Activated T-cell treated with anti-CD3 and anti-CD28 coated beads for 4 hours (primary cell): Measurements from ENCODE around the gene PLPP3.

Experiments used
- DNase-seq: peaks from one replicate; pipeline ENCODE4 v3.0.0-alpha.2; 2020

The PLPP3 gene

GRCh38 chr1:56493826-56494225 is 85.5 kb downstream of the PLPP3 start:
- DNase-seq, result no peak

- DNase-seq, result no peak
Observed at GRCh38 chr1:56491441-56491840, 87.9 kb downstream of the PLPP3 start.

- no peak for DNase-seq
Observed at GRCh38 chr1:56490619-56491018, 88.7 kb downstream of the PLPP3 start.

GRCh38 chr1:56489695-56490094 is 89.7 kb downstream of the PLPP3 start:
- no peak for DNase-seq

GRCh38 chr1:56484695-56485094 is 94.7 kb downstream of the PLPP3 start:
- no peak for DNase-seq

GRCh38 chr1:56483104-56483503 is 96.3 kb downstream of the PLPP3 start:
- DNase-seq, result no peak

- no peak for DNase-seq
Observed at GRCh38 chr1:56482486-56482885, 96.9 kb downstream of the PLPP3 start.

- no peak for DNase-seq
Observed at GRCh38 chr1:56481140-56481694, 98.1 kb downstream of the PLPP3 start.

GRCh38 chr1:56478734-56479133 is 100.6 kb downstream of the PLPP3 start:
- DNase-seq, result no peak

GRCh38 chr1:56477164-56478111 is 101.9 kb downstream of the PLPP3 start:
- no peak for DNase-seq

GRCh38 chr1:56473582-56474270 is 105.6 kb downstream of the PLPP3 start:
- no peak for DNase-seq

GRCh38 chr1:56472860-56473259 is 106.5 kb downstream of the PLPP3 start:
- DNase-seq, result no peak

GRCh38 chr1:56469640-56470371 is 109.6 kb downstream of the PLPP3 start:
- DNase-seq, result no peak

- DNase-seq, result no peak
Observed at GRCh38 chr1:56468518-56468917, 110.8 kb downstream of the PLPP3 start.

GRCh38 chr1:56466538-56466937 is 112.8 kb downstream of the PLPP3 start:
- DNase-seq, result no peak

- DNase-seq, result no peak
Observed at GRCh38 chr1:56464294-56464693, 115.1 kb downstream of the PLPP3 start.

- DNase-seq, result no peak
Observed at GRCh38 chr1:56463376-56463775, 116.0 kb downstream of the PLPP3 start.

GRCh38 chr1:56462209-56462608 is 117.2 kb downstream of the PLPP3 start:
- DNase-seq, result no peak

GRCh38 chr1:56461158-56462127 is 117.9 kb downstream of the PLPP3 start:
- DNase-seq, result no peak

GRCh38 chr1:56459260-56459659 is 120.1 kb downstream of the PLPP3 start:
- no peak for DNase-seq

GRCh38 chr1:56457756-56458375 is 121.5 kb downstream of the PLPP3 start:
- DNase-seq, result no peak
